Stimulated activated effector memory CD8-positive, alpha-beta T cell treated with anti-CD3 and anti-CD28 coated beads, Interleukin-12 subunit alpha, Interleukin-12 subunit beta, amount 100 ng/mL, for 72 hours (primary cell): Measurements from ENCODE around the gene NEB.

ENCODE experiments used
- ATAC-seq: fragments of 150-1000 bp; cut with Tn5 transposase; 2 replicates; pipeline ENCODE4 v1.10.0; 2021
- DNase-seq, 2 donors: peaks; one replicate each; pipeline ENCODE4 v3.0.0; 2021 to 2022; ENCODE audit warnings: low spot score in 2 of 2
- H3K27ac Mint-ChIP-seq: one replicate; pipeline ENCODE4 v1.8.0; 2022; ENCODE audit warnings: mild to moderate bottlenecking, mixed read lengths
- H3K36me3 Mint-ChIP-seq: one replicate; pipeline ENCODE4 v1.8.0; 2022; ENCODE audit warnings: mild to moderate bottlenecking, mixed read lengths
- H3K4me1 Mint-ChIP-seq: one replicate; pipeline ENCODE4 v1.8.0; 2022; ENCODE audit warnings: mixed read lengths
- H3K4me3 Mint-ChIP-seq: one replicate; pipeline ENCODE4 v1.8.0; 2022; ENCODE audit warnings: mild to moderate bottlenecking, mixed read lengths
- H3K9me3 Mint-ChIP-seq: one replicate; pipeline ENCODE4 v1.8.0; 2022; ENCODE audit warnings: mixed read lengths

The NEB gene

DNA sequence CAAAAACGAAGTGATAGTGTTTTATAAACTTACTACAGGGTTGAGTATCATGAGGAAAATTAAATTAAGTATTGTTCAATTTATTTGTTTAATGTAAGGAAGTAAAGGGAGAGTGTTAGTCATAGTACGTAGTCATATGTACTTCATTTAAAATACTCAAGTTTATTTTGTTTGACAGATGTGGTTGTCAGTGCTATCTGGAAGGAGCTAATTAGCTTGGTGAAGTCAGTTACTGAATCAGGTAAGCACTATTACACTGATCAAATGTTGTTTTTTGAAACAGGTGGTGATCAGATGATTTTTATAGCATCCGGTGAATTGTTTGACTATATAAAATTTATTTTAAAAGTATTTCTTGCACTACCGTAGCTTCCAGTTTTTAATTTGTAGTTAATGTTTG is 295.8 kb downstream of the NEB start:
- Mint-ChIP-seq H3K36me3 (peaks cover 100% of the 10 kb centered on the region), H3K9me3 (no peaks in the 10 kb centered on the region), H3K4me3 (no peak overlapping the region), H3K27ac (no peak overlapping the region), H3K4me1 (no peaks in the 10 kb centered on the region)
- ATAC-seq (no peak), DNase-seq (no peak)

DNA sequence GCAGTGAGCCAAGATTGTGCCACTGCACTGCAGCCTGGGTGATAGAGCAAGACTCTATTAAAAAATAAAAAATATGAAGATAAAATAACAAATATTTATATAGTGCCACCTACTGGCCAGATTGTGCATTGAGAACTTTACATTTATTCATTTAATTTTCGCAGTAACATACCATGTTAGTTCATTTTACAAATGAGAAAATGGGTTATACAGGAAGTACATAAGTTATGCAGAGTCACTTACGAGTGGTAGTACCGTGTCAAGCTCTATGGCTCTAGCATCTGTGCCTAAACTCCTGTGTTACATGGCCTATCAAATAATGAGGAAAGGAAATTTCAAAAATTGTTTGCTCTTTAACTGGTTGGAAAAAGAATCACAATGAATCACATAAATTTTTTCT is 296.6 kb downstream of the NEB start:
- ATAC-seq (no peak), DNase-seq (no peak)
- H3K9me3 Mint-ChIP-seq: no peaks in the 10 kb centered on the region
- H3K36me3 Mint-ChIP-seq: peaks cover 100% of the 10 kb centered on the region
- no peaks in the 10 kb centered on the region for H3K4me1 Mint-ChIP-seq
- H3K27ac Mint-ChIP-seq: peak overlapping the region; percentile 74
- H3K4me3 Mint-ChIP-seq: no peak overlapping the region
